Measurements from ENCODE around the gene LRRC49.

GRCh38 chr15:70974004-70974832 is 81.6 kb downstream of the LRRC49 start:
- TF ChIP-seq POLR2AphosphoS5 (IDR thresholded peaks at IDR 0.05; ENCODE audit: borderline replicate concordance, low read depth, low read length), result no peak
- no peak for TF ChIP-seq EZH2 (IDR thresholded peaks at IDR 0.05)
